LHCN-M2 (cell line): ENCODE data around the gene ACSS1. TPM values are rescaled to one million over a fixed set of nuclear protein-coding genes. Genes with fewer than 3 reads are reported as not detected.

Experiments
- DNase-seq: peaks from one replicate; pipeline ENCODE4 v3.0.0-alpha.2; 2012; ENCODE audit warnings: low read depth
- total RNA-seq: library from RNA; depleted of rRNA; stranded (reverse); fragments of >200 nt; gene quantifications from 2 replicates; pipeline ENCODE4 v1.2.3, GENCODE V29; 2014

The ACSS1 gene
- total RNA-seq, 1 experiment from 2014 or later = 0.75 TPM

DNA sequence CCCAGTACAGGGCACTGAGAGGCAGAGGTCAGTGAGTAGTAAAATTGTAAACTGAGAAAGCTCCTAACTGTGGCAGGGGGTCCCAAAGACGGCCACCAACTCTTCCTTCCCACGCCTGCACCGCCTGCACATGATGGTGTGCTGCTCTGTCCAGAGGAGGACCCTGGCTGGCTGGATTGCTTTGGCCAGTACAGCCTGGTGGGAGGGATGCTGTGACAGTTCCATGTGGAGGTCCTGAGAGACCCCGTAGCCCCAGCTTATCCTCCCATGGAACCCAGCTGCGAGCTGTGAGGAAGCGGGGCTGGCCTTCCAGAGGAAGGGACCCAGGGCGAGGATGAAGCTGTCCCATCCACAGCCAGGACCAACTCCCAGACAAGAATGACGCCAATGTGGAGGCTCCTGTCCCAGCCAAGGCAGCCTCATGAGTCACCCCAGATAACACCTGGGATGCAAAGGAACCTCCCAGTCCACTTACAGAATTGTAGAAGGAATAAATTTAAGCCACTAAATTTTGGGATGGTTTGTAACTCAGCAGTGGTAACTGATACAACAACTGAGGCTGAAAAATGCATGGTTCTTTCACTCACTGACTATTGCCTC is 2.0 kb upstream of the ACSS1 start:
- DNase-seq = no peak

DNA sequence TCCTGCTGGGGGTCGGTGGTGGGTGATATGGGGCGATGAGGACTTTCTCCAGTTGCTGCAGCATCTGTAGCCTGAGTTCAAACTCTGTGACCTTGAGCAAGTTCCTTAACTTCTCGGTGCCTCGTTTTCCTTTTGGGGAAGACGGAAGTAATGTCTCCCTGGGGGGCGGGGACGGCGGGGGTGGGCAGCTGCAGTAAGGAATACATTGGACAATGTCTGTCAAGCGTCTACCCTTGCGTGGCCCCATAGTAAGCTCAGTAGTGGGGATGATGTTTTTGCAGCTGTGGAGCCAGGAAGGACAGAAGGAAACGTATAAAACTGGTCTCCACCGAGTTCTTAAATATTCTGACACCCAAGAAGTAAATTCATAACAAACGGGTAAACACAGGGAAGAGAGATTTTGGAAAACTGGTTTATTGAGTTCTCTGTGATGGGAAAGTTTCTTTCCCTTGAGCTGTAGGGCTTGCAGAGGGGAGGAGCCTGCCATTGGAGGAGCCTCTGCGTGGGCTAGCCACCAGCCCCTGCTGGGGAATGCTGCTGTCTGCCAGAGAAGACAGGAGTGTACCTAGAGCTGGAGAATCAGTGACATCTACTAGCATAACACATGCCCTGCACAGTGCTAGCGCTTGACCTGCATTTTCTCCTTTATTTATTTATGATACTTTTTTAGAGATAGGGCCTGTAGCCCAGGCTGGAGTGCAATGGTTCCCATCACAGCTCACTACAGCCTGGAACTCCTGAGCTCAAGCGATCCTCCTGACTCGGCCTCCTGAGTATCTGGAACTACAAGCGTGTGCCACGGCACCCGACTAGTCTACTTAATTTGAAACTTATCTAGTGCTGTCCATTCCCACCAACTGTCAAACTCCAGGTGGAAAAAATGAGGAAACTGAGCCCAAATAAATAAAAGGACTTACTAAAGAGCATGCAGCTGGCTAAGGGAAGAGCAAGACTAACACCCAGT is 1.2 kb upstream of the ACSS1 start:
- DNase-seq = peak; percentile 51

DNA sequence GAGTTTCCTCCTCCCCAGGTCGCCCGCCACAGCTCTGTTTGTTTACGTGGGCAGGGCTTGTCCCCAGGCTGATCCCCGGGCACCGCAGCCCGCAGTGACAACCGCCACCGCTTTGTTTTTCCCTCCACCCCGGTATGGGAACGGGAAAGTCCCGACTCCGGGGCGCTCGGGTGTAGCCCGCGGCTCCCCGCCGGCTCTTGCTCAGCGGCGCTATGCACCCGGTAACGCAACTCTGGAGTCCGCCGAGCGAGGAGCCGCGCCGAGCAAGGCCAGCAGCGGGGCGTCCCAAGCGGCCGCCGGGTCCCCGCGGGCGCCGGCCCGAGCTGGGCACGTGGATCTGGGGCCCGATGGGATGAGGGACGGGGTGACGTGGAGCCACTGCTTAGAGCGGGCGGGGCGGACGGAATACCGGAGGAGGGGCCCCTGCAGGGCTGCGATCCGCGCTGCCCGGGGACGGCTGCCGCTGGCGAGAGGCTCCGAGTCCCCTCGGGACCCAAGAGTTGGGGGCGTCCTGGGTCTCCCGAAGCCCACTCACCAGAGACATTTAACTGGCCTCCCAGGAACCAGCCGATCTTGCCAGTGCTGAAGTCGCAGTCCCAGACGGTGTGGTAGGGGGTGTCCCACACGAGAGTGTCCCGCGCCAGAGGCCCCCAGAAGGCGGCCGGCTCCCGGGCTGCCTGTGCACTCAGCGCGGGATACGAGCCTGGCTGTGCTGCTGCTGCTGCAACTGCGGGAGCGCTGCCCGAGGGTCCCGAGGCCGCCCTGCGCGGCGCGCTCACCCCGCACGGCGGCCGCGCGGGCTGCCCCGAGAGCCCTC is 497 bp downstream of the ACSS1 start:
- DNase-seq = no peak

DNA sequence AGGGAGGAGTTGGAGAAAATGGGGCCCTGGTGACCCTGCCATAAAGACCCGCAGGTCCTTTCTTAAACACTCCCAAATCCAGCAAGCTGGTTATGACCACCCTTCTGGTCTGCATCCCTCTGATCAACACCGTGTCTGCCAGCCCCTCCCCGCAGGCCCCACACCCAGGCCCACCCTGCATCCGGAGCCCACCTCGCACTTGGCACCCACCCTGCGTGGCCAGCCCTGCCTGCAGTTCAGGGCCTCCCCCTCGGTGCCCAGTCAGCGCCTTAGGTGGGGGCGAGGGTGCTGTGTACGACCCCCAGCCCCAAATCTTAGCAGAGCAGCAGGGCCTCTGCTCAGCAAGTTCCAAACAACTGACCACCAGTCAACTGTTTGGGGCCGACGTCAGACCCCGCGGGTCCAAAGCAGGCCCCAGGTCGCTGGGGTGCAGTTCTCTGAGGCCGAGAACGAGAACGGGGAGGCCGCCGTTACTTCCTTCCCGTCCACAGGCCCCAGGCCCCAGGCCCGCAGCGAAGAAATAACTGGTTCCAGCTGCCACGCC is 1.2 kb downstream of the ACSS1 start:
- no peak for DNase-seq

DNA sequence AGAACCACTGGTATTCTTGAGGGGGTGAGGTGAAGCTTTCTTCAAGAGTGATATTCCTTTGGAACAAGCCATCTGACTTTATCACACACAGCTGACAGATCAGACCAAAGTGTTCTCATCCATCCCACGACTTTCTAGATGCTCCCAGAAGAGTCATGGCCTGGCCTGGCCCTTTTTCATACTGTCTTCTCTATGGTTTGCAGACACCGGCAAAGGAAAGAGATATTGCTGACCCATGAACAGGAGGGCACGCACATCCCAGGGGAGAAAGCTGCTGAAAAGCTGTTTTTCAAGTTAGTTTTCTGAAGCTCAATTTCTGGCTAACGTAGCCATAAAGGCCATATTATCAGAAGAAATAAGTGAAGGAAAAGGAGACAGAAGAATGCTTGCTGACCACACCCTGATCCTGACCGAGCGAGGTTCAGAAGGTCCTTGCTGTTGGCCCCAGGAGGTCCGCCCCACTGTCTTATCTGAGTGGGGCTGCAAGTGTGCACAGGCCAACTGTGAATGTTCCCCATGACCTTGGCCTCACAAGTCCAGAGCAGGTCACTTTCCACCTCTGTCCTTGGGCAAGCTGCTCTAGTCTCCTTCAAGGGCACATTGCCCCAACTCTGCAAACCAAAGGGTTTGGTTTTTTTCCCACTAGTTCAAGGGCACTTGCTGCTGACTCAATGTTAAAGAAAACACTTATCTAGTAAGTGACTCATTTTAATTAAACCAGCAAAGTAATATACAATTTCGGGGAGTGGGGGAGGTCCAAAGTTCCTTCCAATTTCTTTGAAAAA is 2.0 kb downstream of the ACSS1 start:
- DNase-seq = no peak

DNA sequence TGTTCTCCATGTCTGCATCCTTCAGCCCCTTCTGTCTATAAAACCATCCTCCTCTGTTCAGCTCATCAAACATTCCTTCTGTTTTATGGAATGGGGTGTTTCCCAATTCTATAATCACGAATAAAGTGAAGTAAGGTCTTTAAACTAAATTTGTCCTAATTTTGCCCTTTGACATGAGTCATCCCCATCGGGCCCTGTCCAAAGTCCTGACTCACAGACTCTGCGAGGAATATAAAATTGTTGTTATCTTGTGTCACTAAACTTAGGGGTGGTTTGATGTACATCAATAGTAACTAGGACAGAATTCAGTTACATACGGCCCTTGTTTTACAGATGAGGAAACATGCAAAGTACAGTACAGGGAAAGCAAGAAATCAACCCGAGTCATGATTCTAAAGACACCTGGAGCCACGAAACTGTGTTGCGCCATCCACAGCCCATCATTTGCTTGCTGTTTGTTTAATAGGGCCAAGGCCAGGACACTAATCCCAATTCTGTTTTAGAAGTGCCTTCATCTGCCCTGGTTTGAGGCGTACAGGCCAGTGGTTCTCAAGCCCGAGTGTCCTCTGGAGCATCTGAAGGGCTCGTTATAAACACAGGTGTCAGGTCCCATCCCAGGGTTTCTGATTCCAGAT is 2.8 kb downstream of the ACSS1 start:
- DNase-seq = no peak

DNA sequence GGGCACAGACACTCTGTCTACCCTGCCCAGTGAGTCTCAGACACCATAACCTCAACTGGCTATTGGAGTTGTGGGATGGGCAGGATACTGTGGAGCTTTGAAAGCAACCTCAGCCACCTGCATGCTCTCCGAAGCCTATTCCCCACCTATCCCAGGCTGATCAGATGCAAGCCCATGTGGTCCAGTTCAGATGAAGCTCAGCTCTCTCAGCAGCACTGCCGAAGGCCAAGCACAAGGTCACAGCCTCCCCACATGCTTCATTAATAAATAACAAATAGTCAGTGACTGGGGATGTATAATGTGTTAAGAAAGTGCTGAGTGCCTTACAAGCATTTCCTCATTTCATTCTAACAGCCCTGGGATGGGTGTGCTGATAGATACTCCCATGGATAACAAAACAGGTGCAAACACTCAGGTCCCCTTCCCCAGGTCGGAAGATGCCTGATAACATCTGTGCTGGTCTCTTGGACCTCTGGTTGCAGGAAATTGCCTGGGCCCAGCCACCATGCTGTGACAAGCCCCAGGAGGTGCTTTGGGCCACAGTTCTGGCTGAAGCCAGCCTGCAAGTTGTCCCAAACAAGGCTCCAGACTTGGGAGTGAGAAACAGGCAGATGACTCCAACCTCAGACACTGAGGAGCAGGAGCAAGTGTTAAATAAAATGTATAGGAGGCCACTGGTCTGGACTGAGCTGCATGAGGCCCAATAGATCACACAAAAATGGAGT is 3.7 kb downstream of the ACSS1 start:
- no peak for DNase-seq

DNA sequence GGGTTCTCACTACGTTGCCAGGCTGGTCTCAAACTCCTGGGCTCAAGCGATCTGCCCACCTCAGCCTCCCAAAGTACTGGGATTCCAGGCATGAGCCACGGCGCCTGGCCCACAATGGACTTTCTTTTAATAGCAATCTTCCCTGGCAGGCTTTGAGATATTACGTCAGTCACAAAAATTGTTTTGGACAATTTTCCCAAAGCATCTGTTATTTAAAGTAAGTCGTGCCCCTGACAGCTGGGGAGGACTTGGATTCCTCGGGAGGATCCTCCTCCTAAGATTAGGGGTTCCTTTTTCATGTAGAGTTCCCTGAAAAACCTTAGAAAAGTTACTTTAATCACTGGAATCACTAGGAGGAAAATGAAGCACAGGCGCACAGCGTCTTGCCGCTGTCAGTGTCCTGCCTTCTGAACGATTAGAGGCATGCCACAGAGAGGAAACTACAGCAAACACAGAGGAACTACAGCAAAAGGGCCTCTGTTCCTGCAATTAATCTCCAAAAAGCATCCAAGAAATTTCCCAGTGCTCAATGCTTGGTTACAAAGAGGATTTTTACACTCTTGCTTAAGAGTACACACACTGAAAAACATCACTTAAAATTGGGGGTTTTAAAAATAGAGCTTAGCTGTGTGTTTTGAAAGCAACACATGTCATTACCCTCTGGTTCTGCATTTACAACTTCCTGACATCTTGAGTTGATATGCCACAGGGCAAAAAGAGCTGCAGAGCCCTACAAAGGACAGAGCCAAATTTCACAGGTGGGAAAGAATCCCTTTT is 4.5 kb downstream of the ACSS1 start:
- peak; percentile 61 for DNase-seq

DNA sequence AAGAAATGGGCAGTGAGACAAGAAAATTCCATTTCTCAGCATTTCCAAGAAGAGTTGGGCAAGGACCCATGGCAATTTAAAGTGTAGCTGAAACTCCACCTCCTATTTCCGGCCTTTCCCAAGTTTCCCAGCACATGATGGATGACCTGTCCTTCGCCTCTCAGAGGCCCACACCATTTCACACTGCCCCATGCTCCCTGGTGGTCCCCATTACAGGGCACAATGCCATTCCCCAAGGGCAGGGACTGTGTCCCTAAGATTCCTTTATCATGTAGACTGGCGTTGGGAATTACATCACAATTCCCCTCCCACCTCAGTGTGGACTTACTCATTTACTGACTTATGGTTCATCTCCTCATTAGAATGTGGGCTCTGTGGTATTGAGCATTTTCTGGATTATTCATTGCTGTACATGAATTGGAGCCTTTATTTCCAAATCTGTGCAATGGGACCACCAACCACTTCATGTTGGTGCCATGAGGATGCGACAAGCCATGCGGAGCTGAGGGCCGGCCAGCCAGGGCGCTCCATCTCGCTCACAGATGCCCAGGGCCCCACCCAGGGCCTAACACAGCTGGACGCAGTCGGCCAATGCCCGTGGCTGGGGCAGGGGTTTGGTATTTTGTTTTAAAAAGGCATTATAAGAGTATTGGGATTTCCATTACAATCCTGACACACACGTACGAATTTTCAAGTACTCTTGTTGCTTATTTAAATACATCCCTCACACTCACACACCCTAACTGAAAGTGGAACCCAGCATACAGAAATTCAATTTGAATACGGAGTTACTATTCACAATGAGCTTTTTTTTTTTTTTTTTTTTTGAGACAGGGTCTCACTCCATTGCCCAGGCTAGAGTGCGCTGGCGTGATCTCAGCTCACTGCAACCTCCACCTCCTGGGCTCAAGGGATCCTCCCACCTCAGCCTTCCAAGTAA is 5.4 kb downstream of the ACSS1 start:
- DNase-seq = no peak

DNA sequence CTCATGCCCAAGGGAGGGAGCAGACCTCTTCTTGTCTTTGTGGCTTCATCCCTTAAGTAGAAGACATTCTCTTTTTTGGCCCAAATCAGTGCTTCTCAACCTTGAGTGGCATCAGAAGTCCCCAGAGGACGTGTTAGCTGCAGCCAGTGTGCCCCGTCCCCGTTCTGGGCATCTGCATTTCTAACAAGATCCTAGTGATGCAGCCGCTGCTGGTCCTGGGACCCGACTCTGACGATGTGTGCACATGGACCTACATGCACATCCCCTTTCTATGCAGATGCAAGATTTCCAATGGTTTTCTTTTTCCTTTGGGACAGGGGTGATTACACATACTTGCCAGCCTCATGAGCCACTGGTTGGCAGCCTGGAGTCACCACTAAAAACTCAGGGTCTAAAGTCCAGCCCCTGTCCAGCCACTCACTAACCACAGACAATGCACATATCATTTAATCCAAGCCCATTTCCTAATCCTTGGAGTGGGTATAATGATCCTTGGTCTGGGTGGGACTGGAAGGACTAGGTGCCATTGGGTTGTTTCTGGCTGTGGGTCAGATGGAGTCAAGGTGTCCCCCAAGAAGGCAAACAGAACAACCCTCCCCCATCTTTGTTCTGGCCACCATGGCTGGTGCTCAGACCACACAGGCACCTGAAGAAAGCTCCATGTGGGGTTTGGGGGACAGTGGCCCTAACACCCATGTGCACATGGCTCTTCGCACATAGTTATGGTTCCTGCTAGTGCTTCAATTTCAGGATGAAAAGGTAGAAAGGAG is 6.4 kb downstream of the ACSS1 start:
- DNase-seq = no peak

DNA sequence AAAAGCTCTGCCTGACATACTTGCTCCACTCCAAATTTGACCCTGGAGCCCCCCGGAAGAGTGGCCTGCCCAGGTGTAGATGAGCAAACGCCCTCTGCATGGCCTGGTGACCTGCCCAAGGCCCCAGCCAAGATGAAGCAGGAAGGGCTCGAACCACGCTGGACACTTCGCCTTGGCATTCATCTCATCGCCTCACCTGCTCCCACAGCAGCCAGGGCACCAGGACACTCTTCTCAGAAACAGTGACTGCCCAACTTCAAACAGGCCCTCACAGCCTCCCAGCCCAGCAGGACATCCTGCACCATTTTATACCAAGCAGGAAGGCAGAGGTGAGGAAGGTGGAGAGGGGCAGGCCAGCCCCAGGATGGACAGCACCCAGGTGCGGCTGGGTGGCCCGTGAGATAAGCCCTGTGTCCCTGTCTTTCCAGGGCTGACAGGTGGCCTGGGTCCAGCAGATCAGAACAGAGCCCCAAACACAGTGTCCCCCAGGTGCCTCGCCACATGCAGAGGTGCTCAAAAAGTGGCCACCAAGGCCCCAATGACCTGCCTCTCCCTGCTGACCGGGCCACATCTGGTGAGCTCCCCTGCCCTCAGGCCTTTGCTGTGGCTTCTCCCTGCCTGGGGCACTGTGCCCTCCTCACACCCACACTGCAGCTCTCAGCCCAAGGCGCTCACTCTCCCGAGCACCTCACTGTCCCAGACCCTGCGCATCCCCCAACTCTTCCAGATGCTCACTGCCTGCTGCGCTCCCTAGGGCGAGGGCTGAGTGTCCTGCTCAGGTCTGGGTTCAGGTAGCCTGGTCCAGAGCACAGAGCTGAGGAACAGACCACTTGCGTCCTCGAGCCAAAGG is 7.2 kb downstream of the ACSS1 start:
- DNase-seq = no peak

DNA sequence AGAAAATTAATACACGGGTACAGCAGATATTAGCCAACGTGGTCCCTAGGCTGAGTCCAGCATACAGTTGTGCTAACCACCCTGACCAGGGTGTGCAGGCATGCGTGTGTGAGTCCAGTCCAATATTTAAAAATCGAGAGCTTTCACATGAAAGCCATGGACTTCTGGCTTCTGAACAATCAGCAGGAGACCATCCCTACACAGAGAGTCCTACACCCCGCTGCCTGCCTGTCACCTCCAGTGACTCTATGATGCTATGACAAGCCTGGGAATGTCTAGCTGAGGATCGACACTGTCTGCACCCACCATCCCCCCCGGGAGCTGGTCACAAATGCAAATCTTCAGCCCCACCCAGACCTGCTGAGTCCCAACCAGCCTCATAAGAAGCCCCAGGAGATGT is 7.9 kb downstream of the ACSS1 start:
- DNase-seq = no peak

DNA sequence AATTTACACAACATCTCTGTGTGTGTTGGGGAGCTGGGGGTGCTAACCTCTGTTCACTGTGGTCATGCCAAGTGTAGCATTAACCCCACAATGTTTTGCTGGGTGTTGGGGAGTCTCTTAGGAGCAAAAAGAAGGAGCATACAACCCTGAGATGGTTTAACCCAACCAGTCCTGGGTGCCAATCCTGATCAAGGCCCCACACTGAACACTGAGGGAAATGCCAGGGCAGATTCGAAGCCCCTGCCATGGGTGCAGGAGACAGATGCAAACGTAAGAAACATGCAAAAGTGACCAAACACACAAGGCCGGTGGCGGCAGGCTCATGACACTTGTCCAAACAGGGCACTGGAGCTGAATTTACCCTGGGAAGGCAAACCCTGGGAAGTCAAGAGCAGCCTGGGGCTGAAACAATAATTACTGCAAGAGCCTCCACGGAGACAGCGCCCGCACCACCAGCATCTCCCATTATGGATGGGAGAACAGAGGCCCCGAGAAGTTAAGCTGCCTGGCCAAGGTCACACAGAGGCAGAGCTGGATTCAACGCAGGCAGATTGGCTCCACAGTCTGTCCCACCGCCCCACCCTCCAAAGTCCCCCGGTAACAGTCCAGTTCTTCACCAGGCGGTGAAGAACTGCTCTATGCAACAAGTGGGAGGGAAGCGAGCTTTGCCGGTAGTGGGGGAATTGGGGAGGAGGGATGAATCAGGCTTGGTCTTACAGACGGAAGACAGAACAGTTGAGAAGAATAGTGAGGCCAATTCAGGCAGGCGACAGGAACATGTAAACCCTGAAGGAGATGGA is 8.5 kb downstream of the ACSS1 start:
- DNase-seq = no peak

DNA sequence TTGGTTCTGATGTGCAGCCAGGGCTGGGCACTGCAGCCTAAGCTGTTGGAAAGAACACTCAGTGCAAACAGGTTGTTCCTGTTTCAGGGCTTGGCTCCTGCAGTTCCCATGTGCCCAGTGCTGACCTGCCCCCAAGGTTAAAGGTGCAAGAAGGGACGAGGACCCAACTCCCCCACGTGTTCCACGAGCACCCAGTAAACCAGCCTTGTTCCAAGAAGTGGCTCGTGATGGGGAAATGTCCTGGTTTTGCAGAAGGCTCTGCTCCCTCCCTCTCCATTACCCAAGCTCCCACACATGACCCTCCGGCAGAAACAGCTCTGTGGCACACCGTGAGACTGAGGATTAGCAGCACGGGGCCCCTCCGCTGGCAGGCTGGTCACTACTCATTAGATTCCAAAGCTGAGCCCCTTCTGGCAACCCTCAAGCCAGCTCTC is 9.4 kb downstream of the ACSS1 start:
- DNase-seq = no peak

DNA sequence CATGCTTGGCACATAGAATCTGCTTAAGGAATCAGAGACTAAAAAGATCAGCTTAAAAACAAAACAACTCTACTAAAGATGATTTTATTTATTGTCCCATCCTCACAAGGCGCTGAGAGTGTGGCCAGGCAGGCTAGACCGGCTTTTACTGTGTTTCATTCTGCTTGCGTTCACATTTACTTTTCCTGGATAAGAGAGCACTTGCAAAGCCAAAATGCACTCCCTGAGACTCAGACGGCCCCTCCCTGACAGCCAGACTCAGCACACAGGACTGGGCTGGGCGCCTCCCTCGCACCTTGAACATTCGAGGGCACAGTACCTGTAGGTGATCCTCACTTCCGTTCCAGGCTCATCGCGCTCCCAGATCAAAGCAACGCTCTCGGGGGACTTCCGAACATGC is 10.2 kb downstream of the ACSS1 start:
- DNase-seq = no peak
